ENCODE measurements around the gene CPNE5.

Gene CPNE5

GRCh38 chr6:36703982-36704381 is 135.3 kb downstream of the CPNE5 start:
- no peak for TF ChIP-seq CTCF (IDR thresholded peaks at IDR 0.05; ENCODE audit: insufficient read depth, low read length, missing control alignments)
- POLR2A ChIA-PET: interaction anchor here (1.0 kb wide), 1 partner anchor 16 kb away, joined by 3 read pairs; no protein-coding TSS in a partner anchor
- no peak for DNase-seq (ENCODE audit: low read depth, low spot score)
- CTCF ChIA-PET: interaction anchor here (1.1 to 1.7 kb wide), 2 partner anchors 21 to 89 kb away, joined by 6 to 9 read pairs; no protein-coding TSS in a partner anchor
- no peak overlapping the region for H3K4me3 ChIP-seq (ENCODE audit: low read depth, low read length)

GRCh38 chr6:36703081-36703606 is 136.1 kb downstream of the CPNE5 start:
- ChIA-PET POLR2A (no interaction called here), CTCF (interaction anchor here (1.1 to 1.7 kb wide), 2 partner anchors 22 to 88 kb away, joined by 6 to 9 read pairs; no protein-coding TSS in a partner anchor)
- no peak for TF ChIP-seq CTCF (IDR thresholded peaks at IDR 0.05; ENCODE audit: insufficient read depth, low read length, missing control alignments)
- DNase-seq (ENCODE audit: low read depth, low spot score): no peak
- H3K4me3 ChIP-seq (ENCODE audit: low read depth, low read length): no peak overlapping the region

- no peak for TF ChIP-seq CTCF (IDR thresholded peaks at IDR 0.05; ENCODE audit: insufficient read depth, low read length, missing control alignments)
- no peak overlapping the region for H3K4me3 ChIP-seq (ENCODE audit: low read depth, low read length)
- ChIA-PET CTCF (no interaction called here), POLR2A (no interaction called here)
- DNase-seq (ENCODE audit: low read depth, low spot score): no peak
Measured at GRCh38 chr6:36702656-36703055, 136.6 kb downstream of the CPNE5 start.

GRCh38 chr6:36701401-36701991 is 137.7 kb downstream of the CPNE5 start:
- ChIA-PET POLR2A (no interaction called here), CTCF (interaction anchor here (0.7 to 1.3 kb wide), 3 partner anchors 19 to 86 kb away, joined by 3 read pairs; no protein-coding TSS in a partner anchor)
- DNase-seq (ENCODE audit: low read depth, low spot score): no peak
- TF ChIP-seq CTCF (IDR thresholded peaks at IDR 0.05; ENCODE audit: insufficient read depth, low read length, missing control alignments): no peak
- H3K4me3 ChIP-seq (ENCODE audit: low read depth, low read length): no peak overlapping the region

GRCh38 chr6:36700831-36701230 is 138.4 kb downstream of the CPNE5 start:
- no peak for DNase-seq (ENCODE audit: low read depth, low spot score)
- no peak for TF ChIP-seq CTCF (IDR thresholded peaks at IDR 0.05; ENCODE audit: insufficient read depth, low read length, missing control alignments)
- POLR2A ChIA-PET: no interaction called here
- CTCF ChIA-PET: interaction anchor here (0.8 to 1.3 kb wide), 3 partner anchors 8 to 85 kb away, joined by 3 read pairs; no protein-coding TSS in a partner anchor
- no peak overlapping the region for H3K4me3 ChIP-seq (ENCODE audit: low read depth, low read length)

- ChIA-PET CTCF (interaction anchor here (0.8 to 1.4 kb wide), 3 partner anchors 9 to 77 kb away, joined by 3 to 5 read pairs (median 3); no protein-coding TSS in a partner anchor), POLR2A (no interaction called here)
- H3K4me3 ChIP-seq (ENCODE audit: low read depth, low read length): no peak overlapping the region
- no peak for DNase-seq (ENCODE audit: low read depth, low spot score)
- TF ChIP-seq CTCF (IDR thresholded peaks at IDR 0.05; ENCODE audit: insufficient read depth, low read length, missing control alignments): no peak
Measured at GRCh38 chr6:36700071-36700812, 139.0 kb downstream of the CPNE5 start.
